HCT116 (cell line): ENCODE measurements around the gene CHAD. TPM values are rescaled to one million over a fixed set of nuclear protein-coding genes. Genes with fewer than 3 reads are reported as not detected.

ENCODE experiments used
- ATAC-seq: fragments of 200-7000 bp; cut with Tn5 transposase; 2 replicates; pipeline ENCODE4 v1.9.1; 2020; ENCODE audit warnings: mild to moderate bottlenecking, moderate library complexity
- BruUV-seq: library from RNA; stranded (reverse); fragments of 400-500 nt; replicated peaks from 2 replicates; lab custom pipeline; 2021; lab: Mats Ljungman, UMichigan
- CTCF ChIA-PET: fragments of 300-600 bp; sonication (Branson Sonifier 250); formaldehyde crosslinking; loops from one replicate; lab custom pipeline; 2021; ENCODE audit warnings: antibody characterized with exemption; lab: Charles Lee
- POLR2A ChIA-PET: fragments of 300-600, 350-600 bp; sonication (Branson Sonifier 250); formaldehyde crosslinking; loops from one replicate; lab custom pipeline; 2021; ENCODE audit warnings: antibody characterized with exemption; lab: Charles Lee
- RAD21 ChIA-PET, 2 experiments: fragments of 300-600 bp; sonication (Branson Sonifier 250); formaldehyde crosslinking; loops; one replicate each; lab custom pipeline; 2023; ENCODE audit warnings: low total read pairs in 2 of 2; ENCODE audit not compliant: uncharacterized antibody in 2 of 2, unreplicated experiment in 2 of 2, low non-redundant PET in 1 of 2; lab: Charles Lee
- DNase-seq: peaks from one replicate; pipeline ENCODE4 v3.0.0-alpha.2; 2010; ENCODE audit warnings: low read depth, low spot score
- H2AFZ ChIP-seq: fragments of 200-600 bp; shearing (Covaris generic), sonication (generic); 2 replicates; pipeline ENCODE4 v1.6.1; 2017; ENCODE audit warnings: low read depth, mixed run types, mixed read lengths, antibody characterized with exemption, low read length; ENCODE audit not compliant: poor library complexity, severe bottlenecking
- H3K27ac ChIP-seq: 2 replicates; pipeline ENCODE4 v1.5.1; 2012; ENCODE audit warnings: low read depth, low read length
- H3K27me3 ChIP-seq: fragments of 200-600 bp; sonication (generic); 2 replicates; pipeline ENCODE4 v1.6.1; 2016; ENCODE audit warnings: mixed run types, low read length, mixed read lengths; ENCODE audit not compliant: insufficient read depth
- H3K36me3 ChIP-seq, 2 experiments: fragments of 200-500 bp in 1 of 2; fragments of 200-600 bp in 1 of 2; sonication (Bioruptor generic) in 1 of 2; sonication (generic) in 1 of 2; 2 replicates each; pipeline versions ENCODE4 v1.5.1 to v1.6.1; 2014 to 2016; ENCODE audit warnings: low read length in 2 of 2, inconsistent platforms in 1 of 2, mixed read lengths in 1 of 2, mixed run types in 1 of 2; ENCODE audit not compliant: insufficient read depth in 2 of 2, control insufficient read depth in 1 of 2
- H3K4me1 ChIP-seq, 2 experiments: fragments of 200-600 bp in 1 of 2; sonication (generic) in 1 of 2; 2 replicates each; pipeline versions ENCODE4 v1.5.1 to v1.6.1; 2012 to 2017; ENCODE audit warnings: low read length in 2 of 2, inconsistent platforms in 1 of 2, mild to moderate bottlenecking in 1 of 2, mixed read lengths in 1 of 2, mixed run types in 1 of 2, moderate library complexity in 1 of 2; ENCODE audit not compliant: insufficient read depth in 2 of 2, control insufficient read depth in 1 of 2
- H3K4me2 ChIP-seq: fragments of 200-600 bp; sonication (generic); 2 replicates; pipeline ENCODE4 v1.6.1; 2017; ENCODE audit warnings: mixed run types, low read length, mixed read lengths
- H3K4me3 ChIP-seq, 2 experiments: fragments of 200-600 bp in 1 of 2; sonication (generic) in 1 of 2; replicated peaks in 1 of 2; 2 replicates each; pipeline ENCODE4 v1.5.1; 2011 to 2016; ENCODE audit warnings: low read length in 2 of 2, control low read depth in 1 of 2, low read depth in 1 of 2, mild to moderate bottlenecking in 1 of 2, mixed read lengths in 1 of 2, mixed run types in 1 of 2
- H3K79me2 ChIP-seq: fragments of 200-600 bp; sonication (generic); 2 replicates; pipeline ENCODE4 v1.6.1; 2017; ENCODE audit warnings: mild to moderate bottlenecking, mixed run types, low read length, moderate library complexity, mixed read lengths; ENCODE audit not compliant: insufficient read depth
- H3K9ac ChIP-seq: fragments of 200-600 bp; sonication (generic); 2 replicates; pipeline ENCODE4 v1.6.1; 2016; ENCODE audit warnings: low read length, mixed read lengths
- H3K9me2 ChIP-seq: fragments of 200-600 bp; sonication (generic), shearing (Covaris generic); 2 replicates; pipeline ENCODE4 v1.6.1; 2017; ENCODE audit warnings: mixed run types, mild to moderate bottlenecking, moderate library complexity; ENCODE audit not compliant: insufficient read depth
- H3K9me3 ChIP-seq, 2 experiments: fragments of 200-500 bp in 1 of 2; fragments of 200-600 bp in 1 of 2; sonication (Bioruptor generic) in 1 of 2; sonication (generic) in 1 of 2; 2 replicates each; pipeline ENCODE4 v1.6.1; 2014 to 2017; ENCODE audit warnings: low read length in 2 of 2, mixed read lengths in 2 of 2, inconsistent platforms in 1 of 2, low read depth in 1 of 2, mild to moderate bottlenecking in 1 of 2, mixed run types in 1 of 2, moderate library complexity in 1 of 2; ENCODE audit not compliant: control insufficient read depth in 1 of 2, insufficient read depth in 1 of 2
- H4K20me1 ChIP-seq: fragments of 200-600 bp; sonication (generic), shearing (Covaris generic); 2 replicates; pipeline ENCODE4 v1.6.1; 2017; ENCODE audit warnings: mixed run types, mild to moderate bottlenecking, moderate library complexity; ENCODE audit not compliant: insufficient read depth
- ATF3 ChIP-seq: IDR thresholded peaks from 2 replicates; pipeline ENCODE4 v1.6.1; 2012
- CBX3 ChIP-seq: IDR thresholded peaks from 2 replicates; pipeline ENCODE4 v1.6.1; 2012; ENCODE audit warnings: low read depth
- CTCF ChIP-seq, 3 experiments: fragments of 200-600 bp in 1 of 3; sonication (generic) in 1 of 3; IDR thresholded peaks in 2 of 3; conservative IDR thresholded peaks in 1 of 3; 2 replicates each; pipeline ENCODE4 v1.5.1; 2012 to 2017; ENCODE audit warnings: low read depth in 2 of 3, low read length in 2 of 3, antibody characterized with exemption in 1 of 3, borderline replicate concordance in 1 of 3, control low read depth in 1 of 3, mild to moderate bottlenecking in 1 of 3, mixed read lengths in 1 of 3, mixed run types in 1 of 3, moderate library complexity in 1 of 3; ENCODE audit not compliant: insufficient read depth in 1 of 3
- ELF1 ChIP-seq: IDR thresholded peaks from 2 replicates; pipeline ENCODE4 v1.6.1; 2012; ENCODE audit warnings: low read depth, borderline replicate concordance
- JUND ChIP-seq: IDR thresholded peaks from 2 replicates; pipeline ENCODE4 v1.6.1; 2012
- POLR2AphosphoS5 ChIP-seq: IDR thresholded peaks from 2 replicates; pipeline ENCODE4 v1.6.1; 2011; ENCODE audit warnings: mild to moderate bottlenecking, low read depth, low read length, moderate library complexity
- RAD21 ChIP-seq: IDR thresholded peaks from 2 replicates; pipeline ENCODE4 v1.6.1; 2012; ENCODE audit warnings: low read depth, mild to moderate bottlenecking
- SP1 ChIP-seq: IDR thresholded peaks from 2 replicates; pipeline ENCODE4 v1.6.1; 2012; ENCODE audit warnings: low read depth
- ZBTB33 ChIP-seq: IDR thresholded peaks from 2 replicates; pipeline ENCODE4 v1.6.1; 2011; ENCODE audit warnings: mild to moderate bottlenecking, low read length, moderate library complexity; ENCODE audit not compliant: insufficient replicate concordance; ENCODE audit errors: extremely low read depth
- intact Hi-C: fragments of 100-400 bp; cut with micrococcal nuclease; formaldehyde crosslinking; loops from 2 replicates; pipeline ENCODE4 v1.10.0; 2022
- total RNA-seq: library from RNA; stranded (reverse); gene quantifications from one replicate; pipeline ENCODE4 v1.2.1, GENCODE V29; 2021; ENCODE audit not compliant: unreplicated experiment

The CHAD gene
- total RNA-seq, 1 experiment from 2014 or later, result not detected

DNA sequence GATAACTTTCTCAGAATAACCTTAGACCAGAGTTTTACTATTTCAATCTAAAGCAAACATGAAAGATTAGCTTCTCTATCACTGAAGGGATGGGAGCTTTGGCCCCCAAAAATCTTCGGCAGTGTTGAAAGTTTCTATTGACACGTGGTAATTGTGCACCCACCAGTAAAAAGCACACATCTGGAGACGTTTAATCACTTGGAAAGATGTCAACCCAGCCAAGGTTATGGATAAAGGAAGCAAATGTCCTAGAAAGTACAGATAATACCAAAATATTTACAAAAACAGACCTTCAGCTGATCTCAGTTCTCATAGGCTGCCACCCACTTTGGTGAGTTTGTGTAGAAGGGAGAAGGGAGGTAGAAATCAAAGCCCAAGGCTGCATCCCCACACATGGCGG lies 44.8 kb upstream of the CHAD start:
- no TSS peak for BruUV-seq
- POLR2A ChIA-PET, result no interaction called here

More for the DNA sequence above, 44.8 kb upstream of the CHAD start:
- Histone ChIP-seq H4K20me1 (no peaks in the 10 kb centered on the region), H3K27me3 (no peaks in the 10 kb centered on the region), H3K9me2 (no peaks in the 10 kb centered on the region), H3K79me2 (no peaks in the 10 kb centered on the region), H3K27ac (no peak overlapping the region), H3K36me3 (no peaks in the 10 kb centered on the region), H3K4me3 (no peak overlapping the region), H3K4me2 (no peak overlapping the region), H3K9me3 (no peaks in the 10 kb centered on the region), H3K9ac (no peak overlapping the region), H2AFZ (no peak overlapping the region), H3K4me1 (peaks cover 0 to 17% of the 10 kb centered on the region in 2 experiments; a peak in 2 of 4 replicates)
- CTCF ChIA-PET, result interaction anchor here (0.9 kb wide), 1 partner anchor 11 kb away, joined by 3 read pairs; no protein-coding TSS in a partner anchor
- TF ChIP-seq ELF1 (no peak), SP1 (no peak), CTCF (IDR thresholded peaks at IDR 0.05 in 2 of 3, conservative IDR thresholded peaks at IDR 0.05 in 1 of 3; ENCODE audit: borderline replicate concordance in 1 of 3, insufficient read depth in 1 of 3, low read depth in 2 of 3, low read length in 2 of 3) (no peak), RAD21 (no peak), POLR2AphosphoS5 (no peak), ZBTB33 (no peak), CBX3 (no peak), JUND (no peak), ATF3 (no peak)
- no peak for ATAC-seq
- RAD21 ChIA-PET, result interaction anchor here in 1 of 2 experiments (0.6 kb wide), 1 partner anchor 31 kb away, joined by 3 read pairs; no protein-coding TSS in a partner anchor
- DNase-seq, result no peak
- intact Hi-C loops, result no loop called here
